Measurements from ENCODE around the gene OAS2.

GRCh38 chr12:112942572-112942971 lies 35.7 kb upstream of the OAS2 start:
- TF ChIP-seq EZH2 (IDR thresholded peaks at IDR 0.05) (no peak), POLR2AphosphoS5 (IDR thresholded peaks at IDR 0.05; ENCODE audit: borderline replicate concordance, low read depth, low read length) (no peak), FOXP2 (optimal IDR thresholded peaks at IDR 0.05; ENCODE audit: control extremely low read depth, extremely low read length, insufficient read depth) (no peak)

Measured in SK-N-MC (cell line).